Endothelial cell of umbilical vein (primary cell): Measurements from ENCODE around the gene LIME1. TPM values are rescaled to one million over a fixed set of nuclear protein-coding genes. Genes with fewer than 3 reads are reported as not detected.

ENCODE experiments used
- BruUV-seq: library from RNA; stranded (reverse); fragments of 400-500 nt; replicated peaks from 2 replicates; lab custom pipeline; 2021; lab: Mats Ljungman, UMichigan
- CTCF ChIA-PET: fragments of 300-600, 350-600 bp; sonication (Branson Sonifier 250); formaldehyde crosslinking; loops from one replicate; lab custom pipeline; 2021; ENCODE audit warnings: antibody characterized with exemption, inconsistent platforms; lab: Charles Lee
- POLR2A ChIA-PET: fragments of 300-600, 350-600 bp; sonication (Branson Sonifier 250); formaldehyde crosslinking; loops from one replicate; lab custom pipeline; 2021; ENCODE audit warnings: antibody characterized with exemption, inconsistent platforms; lab: Charles Lee
- DNase-seq: peaks from one replicate; pipeline ENCODE4 v3.0.0-alpha.2; 2011; ENCODE audit warnings: low read depth, low spot score
- FAIRE-seq: peaks from 2 replicates; lab custom pipeline; 2011; peaks lifted over from hg19 to GRCh38; lab: Jason Lieb, UNC
- H2AFZ ChIP-seq: 2 replicates; pipeline ENCODE4 v1.6.0; 2012; ENCODE audit warnings: low read depth, low read length, control low read depth, inconsistent platforms
- H3K27ac ChIP-seq: 2 replicates; pipeline ENCODE4 v1.5.1; 2011; ENCODE audit warnings: low read depth, mild to moderate bottlenecking, control low read depth, low read length, moderate library complexity; ENCODE audit not compliant: insufficient read depth
- H3K27me3 ChIP-seq, 2 experiments: 2 replicates each; pipeline versions ENCODE4 v1.6.0 to v1.6.1; 2011; ENCODE audit warnings: low read length in 2 of 2, mixed read lengths in 1 of 2; ENCODE audit not compliant: control insufficient read depth in 2 of 2, insufficient read depth in 2 of 2
- H3K36me3 ChIP-seq, 2 experiments: 2 replicates in 1 of 2; 3 replicates in 1 of 2; pipeline ENCODE4 v1.5.1; 2011; ENCODE audit warnings: low read length in 2 of 2, mild to moderate bottlenecking in 1 of 2, moderate library complexity in 1 of 2; ENCODE audit not compliant: control insufficient read depth in 2 of 2, insufficient read depth in 2 of 2; ENCODE audit errors: extremely low read depth in 1 of 2
- H3K4me1 ChIP-seq: 3 replicates; pipeline ENCODE4 v1.5.1; 2011; ENCODE audit warnings: mild to moderate bottlenecking, low read length; ENCODE audit not compliant: control insufficient read depth, insufficient read depth; ENCODE audit errors: extremely low read depth
- H3K4me2 ChIP-seq: 2 replicates; pipeline ENCODE4 v1.6.1; 2011; ENCODE audit warnings: low read length, control low read depth, mixed read lengths; ENCODE audit not compliant: insufficient read depth
- H3K4me3 ChIP-seq, 3 experiments: fragments of 200-600 bp in 1 of 3; sonication (generic), shearing (Covaris generic) in 1 of 3; replicated peaks in 1 of 3; 2 replicates each; pipeline ENCODE4 v1.5.1; 2011 to 2016; ENCODE audit warnings: control low read depth in 3 of 3, low read length in 3 of 3, mild to moderate bottlenecking in 2 of 3, inconsistent platforms in 1 of 3, low read depth in 1 of 3, moderate library complexity in 1 of 3; ENCODE audit not compliant: insufficient read depth in 1 of 3
- H3K79me2 ChIP-seq: 2 replicates; pipeline ENCODE4 v1.6.0; 2012; ENCODE audit warnings: low read length, inconsistent platforms; ENCODE audit not compliant: control insufficient read depth, insufficient read depth
- H3K9ac ChIP-seq: replicated peaks from 2 replicates; pipeline ENCODE3; 2011; ENCODE audit warnings: low read length, control low read depth; ENCODE audit not compliant: insufficient read depth; ENCODE audit errors: extremely low read depth
- H3K9me1 ChIP-seq: replicated peaks from 3 replicates; pipeline ENCODE4 v1.6.0; 2011; ENCODE audit warnings: mild to moderate bottlenecking, low read length; ENCODE audit not compliant: control insufficient read depth, insufficient read depth; ENCODE audit errors: extremely low read depth
- H3K9me3 ChIP-seq: replicated peaks from 2 replicates; pipeline ENCODE4 v1.5.1; 2012; ENCODE audit warnings: low read length, inconsistent platforms; ENCODE audit not compliant: control insufficient read depth, insufficient read depth
- H4K20me1 ChIP-seq: replicated peaks from 2 replicates; pipeline ENCODE3; 2011; ENCODE audit warnings: mild to moderate bottlenecking, low read length; ENCODE audit not compliant: control insufficient read depth, insufficient read depth; ENCODE audit errors: extremely low read depth
- EZH2 ChIP-seq: IDR thresholded peaks from 2 replicates; pipeline ENCODE4 v1.6.1; 2012; ENCODE audit warnings: borderline replicate concordance, low read depth, mild to moderate bottlenecking, moderate library complexity, low read length, inconsistent platforms; ENCODE audit not compliant: severe bottlenecking
- FOS ChIP-seq: IDR thresholded peaks from 2 replicates; pipeline ENCODE4 v1.6.1; 2011; ENCODE audit warnings: mild to moderate bottlenecking, low read length, moderate library complexity, borderline replicate concordance; ENCODE audit not compliant: insufficient read depth
- GATA2 ChIP-seq: IDR thresholded peaks from 2 replicates; pipeline ENCODE4 v1.7.0; 2011; ENCODE audit warnings: low read depth, mild to moderate bottlenecking, moderate library complexity, mixed read lengths, low read length; ENCODE audit not compliant: insufficient read length, insufficient read depth
- JUN ChIP-seq: IDR thresholded peaks from 2 replicates; pipeline ENCODE4 v1.6.1; 2011; ENCODE audit warnings: borderline replicate concordance, low read depth; ENCODE audit not compliant: insufficient read length, insufficient read depth
- MAX ChIP-seq: IDR thresholded peaks from 2 replicates; pipeline ENCODE4 v1.6.1; 2011; ENCODE audit not compliant: insufficient read depth, insufficient read length
- MYC ChIP-seq: IDR thresholded peaks from one replicate; pipeline ENCODE4 v1.6.1; 2011; ENCODE audit warnings: mild to moderate bottlenecking, low read depth, low read length
- POLR2A ChIP-seq: IDR thresholded peaks from 2 replicates; pipeline ENCODE4 v1.6.1; 2012; ENCODE audit warnings: low read depth, mild to moderate bottlenecking, control low read depth, low read length
- POLR2AphosphoS5 ChIP-seq: IDR thresholded peaks from 2 replicates; pipeline ENCODE4 v1.6.1; 2012; ENCODE audit warnings: low read depth, mild to moderate bottlenecking, control low read depth, low read length, moderate library complexity; ENCODE audit not compliant: insufficient read depth
- dilution Hi-C: fragments of 300-500 bp; cut with MboI; formaldehyde crosslinking; loops from one replicate; pipeline ENCODE4 v1.15.0; 2019; ENCODE audit warnings: low sequenced_read_pairs; ENCODE audit not compliant: extremely low pct_ligation_motif_present
- intact Hi-C: fragments of 100-400 bp; cut with micrococcal nuclease; formaldehyde crosslinking; loops from one replicate; pipeline ENCODE4 v1.10.0; 2022
- polyA plus RNA-seq, 4 experiments: library from polyadenylated mRNA; depleted of rRNA in 3 of 4; stranded (reverse) in 3 of 4; unstranded in 1 of 4; fragments of >200 nt; gene quantifications; 2 replicates each; pipeline versions ENCODE4 v1.2.1 to v1.2.3, GENCODE V29; 2011 to 2012; ENCODE audit warnings: missing spikeins in 1 of 4
- total RNA-seq: library from RNA; stranded (reverse); gene quantifications from 2 replicates; pipeline ENCODE4 v1.2.3, GENCODE V29; 2021
- TF ChIP-seq, protein P1 (sequence below), 2 donors: IDR thresholded peaks; 1 replicate in 1 of 2; 2 replicates in 1 of 2; pipeline ENCODE4 v1.5.1; 2011; ENCODE audit warnings: low read length in 2 of 2, mild to moderate bottlenecking in 2 of 2, moderate library complexity in 2 of 2, control low read depth in 1 of 2, inconsistent platforms in 1 of 2, low read depth in 1 of 2; ENCODE audit not compliant: insufficient read depth in 1 of 2; ENCODE audit errors: extremely low read depth in 1 of 2

The LIME1 gene
- total and polyA plus RNA-seq, 2 donors (not counting 3 experiments of a cell fraction or from before 2014, with no cell fraction given): 10.7 to 12.2 TPM

- ChIA-PET POLR2A (interaction anchor here (0.6 kb wide), 1 partner anchor 10 kb away, joined by 3 read pairs; no protein-coding TSS in a partner anchor), CTCF (interaction anchor here (0.7 to 3.0 kb wide), 6 partner anchors 9 to 159 kb away, joined by 3 to 19 read pairs (median 5); partner anchors contain the start of genes ARFRP1, PTK6 and ZGPAT)
- DNase-seq: peak; percentile 45
- H3K36me3 ChIP-seq: no peaks in the 10 kb centered on the region
- no peak within 1 kb of the TSS for H3K27ac ChIP-seq
- no peak within 1 kb of the TSS for H3K9ac ChIP-seq
- H3K4me3 ChIP-seq: peak within 1 kb of the TSS in 2 of 3 experiments; percentile 5 to 34
- no peaks in the 10 kb centered on the region for H3K9me1 ChIP-seq
- no peaks in the 10 kb centered on the region for H3K9me3 ChIP-seq
- TF ChIP-seq POLR2A: peak; percentile 80
- TF ChIP-seq POLR2AphosphoS5: peak; percentile 88
- TF ChIP-seq GATA2: no peak
- no peak for TF ChIP-seq MAX
- TF ChIP-seq, protein P1, sequence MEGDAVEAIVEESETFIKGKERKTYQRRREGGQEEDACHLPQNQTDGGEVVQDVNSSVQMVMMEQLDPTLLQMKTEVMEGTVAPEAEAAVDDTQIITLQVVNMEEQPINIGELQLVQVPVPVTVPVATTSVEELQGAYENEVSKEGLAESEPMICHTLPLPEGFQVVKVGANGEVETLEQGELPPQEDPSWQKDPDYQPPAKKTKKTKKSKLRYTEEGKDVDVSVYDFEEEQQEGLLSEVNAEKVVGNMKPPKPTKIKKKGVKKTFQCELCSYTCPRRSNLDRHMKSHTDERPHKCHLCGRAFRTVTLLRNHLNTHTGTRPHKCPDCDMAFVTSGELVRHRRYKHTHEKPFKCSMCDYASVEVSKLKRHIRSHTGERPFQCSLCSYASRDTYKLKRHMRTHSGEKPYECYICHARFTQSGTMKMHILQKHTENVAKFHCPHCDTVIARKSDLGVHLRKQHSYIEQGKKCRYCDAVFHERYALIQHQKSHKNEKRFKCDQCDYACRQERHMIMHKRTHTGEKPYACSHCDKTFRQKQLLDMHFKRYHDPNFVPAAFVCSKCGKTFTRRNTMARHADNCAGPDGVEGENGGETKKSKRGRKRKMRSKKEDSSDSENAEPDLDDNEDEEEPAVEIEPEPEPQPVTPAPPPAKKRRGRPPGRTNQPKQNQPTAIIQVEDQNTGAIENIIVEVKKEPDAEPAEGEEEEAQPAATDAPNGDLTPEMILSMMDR (IDR thresholded peaks at IDR 0.05; ENCODE audit: extremely low read depth in 1 of 2, insufficient read depth in 1 of 2, low read depth in 1 of 2, low read length in 2 of 2): no peak
- no peak for TF ChIP-seq MYC
- no peak for TF ChIP-seq JUN
- TF ChIP-seq FOS: no peak
- TF ChIP-seq EZH2: no peak
- no peak within 1 kb of the TSS for H2AFZ ChIP-seq
- dilution Hi-C loops (no loop called here), intact Hi-C loops (loop anchor here (5.0 kb wide), 1 partner anchor 41 kb away; the partner anchor contains the start of genes LIME1 and SLC2A4RG)
- no peak within 1 kb of the TSS for H3K4me2 ChIP-seq
- FAIRE-seq: peak; percentile 49
- no TSS peak for BruUV-seq
- no peaks in the 10 kb centered on the region for H3K79me2 ChIP-seq
- H4K20me1 ChIP-seq: no peaks in the 10 kb centered on the region
- H3K27me3 ChIP-seq: no peaks in the 10 kb centered on the region
- peaks cover 35% of the 10 kb centered on the region for H3K4me1 ChIP-seq
Measured at GRCh38 chr20:63696628-63697356, 39.7 kb upstream of the LIME1 start, which contains the start of gene TNFRSF6B. TSS of gene TNFRSF6B (plus strand) at chr20:63696652. CDS start at chr20:63696768, 116 bp downstream.
